HepG2 (cell line): ENCODE measurements around the gene CCDC183.

Source experiments
- RFX5 ChIP-seq: IDR thresholded peaks from 2 replicates; pipeline ENCODE4 v1.6.1; 2011; ENCODE audit warnings: low read depth, low read length, improper control_type of control experiment
- ZMYM3 ChIP-seq: sonication (generic); formaldehyde crosslinking; IDR thresholded peaks from 2 replicates; pipeline ENCODE4 v1.5.1; 2020; ENCODE audit warnings: mild to moderate bottlenecking, missing genetic modification reagents

DNA sequence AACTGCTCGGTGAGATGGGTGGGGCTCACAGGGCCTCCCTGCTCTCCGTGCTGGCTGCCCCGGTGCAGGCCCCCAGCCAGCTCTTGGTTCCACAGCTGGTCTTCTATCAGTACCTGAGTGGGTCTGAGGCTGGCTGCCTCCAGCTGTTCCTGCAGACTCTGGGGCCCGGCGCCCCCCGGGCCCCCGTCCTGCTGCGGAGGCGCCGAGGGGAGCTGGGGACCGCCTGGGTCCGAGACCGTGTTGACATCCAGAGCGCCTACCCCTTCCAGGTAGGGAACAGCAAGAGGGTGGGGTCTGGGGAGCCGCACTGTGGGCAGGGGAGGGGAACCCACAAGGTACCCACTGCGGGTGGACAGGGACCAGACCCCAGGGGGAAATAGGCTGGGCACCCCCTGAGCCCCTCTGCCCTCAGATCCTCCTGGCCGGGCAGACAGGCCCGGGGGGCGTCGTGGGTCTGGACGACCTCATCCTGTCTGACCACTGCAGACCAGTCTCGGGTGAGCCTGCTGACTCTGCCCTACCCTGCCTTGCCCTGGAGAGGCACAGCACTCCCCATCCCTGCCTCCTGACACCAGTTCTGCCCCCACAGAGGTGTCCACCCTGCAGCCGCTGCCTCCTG is 58.8 kb downstream of the CCDC183 start:
- no peak for TF ChIP-seq RFX5
- no peak for TF ChIP-seq ZMYM3 (CRISPR knock-in tag)
